Endodermal cell (in vitro differentiated cells): ENCODE measurements around the gene MAP3K1. TPM values are rescaled to one million over a fixed set of nuclear protein-coding genes. Genes with fewer than 3 reads are reported as not detected.

Experiments
- DNase-seq: peaks from one replicate; pipeline ENCODE4 v3.0.0-alpha.2; 2017
- H3K27ac ChIP-seq: 2 replicates; pipeline ENCODE4 v1.5.1; 2013; ENCODE audit warnings: mild to moderate bottlenecking, low read depth, low read length, moderate library complexity
- H3K27me3 ChIP-seq: 2 replicates; pipeline ENCODE4 v1.6.1; 2013; ENCODE audit warnings: mild to moderate bottlenecking, low read length, moderate library complexity; ENCODE audit not compliant: insufficient read depth, control insufficient read depth, poor library complexity, severe bottlenecking
- H3K36me3 ChIP-seq: 2 replicates; pipeline ENCODE4 v1.7.0; 2013; ENCODE audit warnings: mild to moderate bottlenecking, low read length, moderate library complexity; ENCODE audit not compliant: control insufficient read depth, insufficient read depth
- H3K4me1 ChIP-seq: one replicate; pipeline ENCODE4 v1.7.0; 2013; ENCODE audit warnings: low read length; ENCODE audit not compliant: control insufficient read depth, insufficient read depth
- H3K4me3 ChIP-seq: 2 replicates; pipeline ENCODE4 v1.5.1; 2013; ENCODE audit warnings: mild to moderate bottlenecking, low read length, moderate library complexity
- H3K9ac ChIP-seq: 2 replicates; pipeline ENCODE4 v1.6.1; 2013; ENCODE audit warnings: mild to moderate bottlenecking, low read length, moderate library complexity; ENCODE audit not compliant: poor library complexity, severe bottlenecking; ENCODE audit errors: extremely low read depth
- H3K9me3 ChIP-seq: 2 replicates; pipeline ENCODE4 v1.6.1; 2013; ENCODE audit warnings: mild to moderate bottlenecking, low read length, moderate library complexity; ENCODE audit not compliant: control insufficient read depth
- H3K27ac Mint-ChIP-seq: 2 replicates; pipeline ENCODE4 v1.8.0; 2020; ENCODE audit warnings: mixed read lengths
- H3K27me3 Mint-ChIP-seq: 2 replicates; pipeline ENCODE4 v1.8.0; 2021; ENCODE audit warnings: mild to moderate bottlenecking, mixed read lengths; ENCODE audit not compliant: insufficient read depth
- H3K36me3 Mint-ChIP-seq: 2 replicates; pipeline ENCODE4 v1.8.0; 2020; ENCODE audit warnings: low read depth, mixed read lengths
- H3K4me1 Mint-ChIP-seq: 2 replicates; pipeline ENCODE4 v1.8.0; 2020; ENCODE audit warnings: mixed read lengths
- H3K4me3 Mint-ChIP-seq: 2 replicates; pipeline ENCODE4 v1.8.0; 2020; ENCODE audit warnings: mild to moderate bottlenecking, moderate library complexity, mixed read lengths
- H3K9me3 Mint-ChIP-seq: 2 replicates; pipeline ENCODE4 v1.8.0; 2020; ENCODE audit warnings: mild to moderate bottlenecking, mixed read lengths
- CTCF ChIP-seq: fragments of 200-600 bp; sonication (generic); conservative IDR thresholded peaks from 2 replicates; pipeline ENCODE4 v1.5.0; 2021; ENCODE audit warnings: antibody characterized with exemption, mild to moderate bottlenecking
- whole genome bisulfite sequencing, 2 experiments: methylation state at CpG; one replicate each; pipeline versions ENCODE4 v1.1.5 to v1.1.7; 2013; ENCODE audit warnings: missing lambda C conversion rate in 2 of 2, mixed read lengths in 1 of 2; ENCODE audit not compliant: insufficient coverage in 1 of 2, insufficient read length in 1 of 2; 5-methylcytosine and 5-hydroxymethylcytosine counted together
- total RNA-seq, 2 donors: library from RNA; stranded (reverse); fragmentation: NEBNext Ultra II Directional in 1 of 2; extraction: Animal tissue kit (Norgen Biotek cat#: 25700) in 1 of 2; gene quantifications; 2 replicates in 1 of 2; 3 replicates in 1 of 2; pipeline ENCODE4 v1.2.1, GENCODE V29; 2021

MAP3K1 gene
- total RNA-seq, 2 donors from 2014 or later, result 18.0 to 23.7 TPM

DNA sequence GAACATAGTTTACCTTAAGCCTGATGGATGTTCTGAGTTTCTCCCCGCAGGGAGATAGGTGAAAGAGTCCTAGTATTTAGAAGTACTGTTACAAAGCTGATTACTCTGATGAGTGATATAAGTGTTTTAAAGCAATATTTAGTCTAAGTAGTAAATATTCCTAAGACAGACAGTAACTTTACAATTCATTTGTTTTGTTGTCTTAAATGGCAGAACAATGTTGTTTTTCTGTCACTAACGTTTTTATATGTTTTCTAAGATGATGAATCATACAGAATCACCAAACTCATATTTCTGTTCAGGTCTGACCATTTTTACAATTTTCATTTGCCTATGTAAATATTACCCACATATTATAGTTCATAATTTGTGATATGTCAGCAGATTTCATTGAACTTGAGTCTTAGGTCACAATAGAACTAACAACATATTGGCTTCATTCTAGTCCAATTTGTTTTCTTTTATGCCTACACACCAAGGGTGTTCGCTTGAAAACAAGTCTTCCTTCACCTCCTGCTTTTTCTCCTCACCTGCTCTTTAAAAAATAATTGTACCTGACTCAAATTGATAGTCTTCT, 30.6 kb downstream of the MAP3K1 start:
- no peaks in the 10 kb centered on the region for H3K27me3 Mint-ChIP-seq
- Histone ChIP-seq H3K27me3 (no peaks in the 10 kb centered on the region), H3K9ac (no peak overlapping the region), H3K9me3 (no peaks in the 10 kb centered on the region), H3K4me3 (no peak overlapping the region), H3K36me3 (no peaks in the 10 kb centered on the region), H3K4me1 (peaks cover 21% of the 10 kb centered on the region), H3K27ac (no peak overlapping the region)
- H3K4me1 Mint-ChIP-seq, result peaks cover 50% of the 10 kb centered on the region
- no peak for DNase-seq
- no peaks in the 10 kb centered on the region for H3K9me3 Mint-ChIP-seq
- H3K4me3 Mint-ChIP-seq, result no peak overlapping the region
- H3K36me3 Mint-ChIP-seq, result no peaks in the 10 kb centered on the region
- no peak overlapping the region for H3K27ac Mint-ChIP-seq
- TF ChIP-seq CTCF, result no peak
- 74 to 90% methylated on average over 3 of the region's 3 CpGs for WGBS, 2 experiments

GRCh38 chr5:56848206-56848605, 32.9 kb downstream of the MAP3K1 start:
- H3K4me1 Mint-ChIP-seq, result peaks cover 55% of the 10 kb centered on the region
- H3K9ac ChIP-seq, result no peak overlapping the region
- peaks cover 21% of the 10 kb centered on the region for H3K4me1 ChIP-seq
- DNase-seq, result no peak
- H3K36me3 ChIP-seq, result no peaks in the 10 kb centered on the region
- no peaks in the 10 kb centered on the region for H3K27me3 Mint-ChIP-seq
- no peak overlapping the region for H3K4me3 ChIP-seq
- TF ChIP-seq CTCF, result no peak
- H3K27ac Mint-ChIP-seq, result no peak overlapping the region
- no peaks in the 10 kb centered on the region for H3K27me3 ChIP-seq
- no peaks in the 10 kb centered on the region for H3K9me3 Mint-ChIP-seq
- WGBS, 2 experiments, result no CpG with 5 or more reads among the region's 1 CpG
- H3K36me3 Mint-ChIP-seq, result no peaks in the 10 kb centered on the region
- no peaks in the 10 kb centered on the region for H3K9me3 ChIP-seq
- no peak overlapping the region for H3K4me3 Mint-ChIP-seq
- H3K27ac ChIP-seq, result no peak overlapping the region

GRCh38 chr5:56849671-56850070, 34.3 kb downstream of the MAP3K1 start:
- no peak overlapping the region for H3K27ac Mint-ChIP-seq
- Histone ChIP-seq H3K9me3 (no peaks in the 10 kb centered on the region), H3K36me3 (no peaks in the 10 kb centered on the region), H3K9ac (no peak overlapping the region), H3K4me1 (peaks cover 21% of the 10 kb centered on the region), H3K4me3 (no peak overlapping the region), H3K27ac (no peak overlapping the region), H3K27me3 (no peaks in the 10 kb centered on the region)
- no peaks in the 10 kb centered on the region for H3K9me3 Mint-ChIP-seq
- DNase-seq, result no peak
- WGBS, 2 experiments, result 95 to 100% methylated on average over 2 of the region's 2 CpGs
- TF ChIP-seq CTCF, result no peak
- no peaks in the 10 kb centered on the region for H3K36me3 Mint-ChIP-seq
- H3K4me1 Mint-ChIP-seq, result peaks cover 51% of the 10 kb centered on the region
- H3K4me3 Mint-ChIP-seq, result no peak overlapping the region
- H3K27me3 Mint-ChIP-seq, result no peaks in the 10 kb centered on the region
